T-cell (primary cell): Measurements from ENCODE around the gene GALNTL6. TPM values are rescaled to one million over a fixed set of nuclear protein-coding genes. Genes with fewer than 3 reads are reported as not detected.

Experiments
- ATAC-seq, 4 experiments: fragments of 200-7000 bp in 3 of 4; fragments of 150-1000 bp in 1 of 4; cut with Tn5 transposase; replicated peaks in 1 of 4; 1 replicate in 3 of 4; 2 replicates in 1 of 4; pipeline ENCODE4 v1.10.0; 2021; ENCODE audit warnings: moderate library complexity in 3 of 4, mild to moderate bottlenecking in 2 of 4, moderate number of reproducible peaks in 1 of 4
- CTCF ChIA-PET, 2 donors: fragments of 300-600 bp; sonication (Branson Sonifier 250); formaldehyde crosslinking; loops; one replicate each; lab custom pipeline; 2022; ENCODE audit warnings: antibody characterized with exemption in 2 of 2; lab: Charles Lee
- POLR2A ChIA-PET, 2 donors: fragments of 300-600 bp; sonication (Branson Sonifier 250); formaldehyde crosslinking; loops; one replicate each; lab custom pipeline; 2022; ENCODE audit warnings: antibody characterized with exemption in 2 of 2; lab: Charles Lee
- DNase-seq, 35 experiments: peaks; one replicate each; pipeline versions ENCODE4 v3.0.0 to v3.0.0-alpha.2; 2013 to 2023
- H3K27ac ChIP-seq: one replicate; pipeline ENCODE4 v1.5.1; 2013; ENCODE audit warnings: low read length
- H3K27me3 ChIP-seq, 2 experiments: replicated peaks in 1 of 2; 1 replicate in 1 of 2; 2 replicates in 1 of 2; pipeline versions ENCODE4 v1.6.1 to v1.7.0; 2013; ENCODE audit warnings: low read length in 1 of 2, mixed read lengths in 1 of 2; ENCODE audit not compliant: control insufficient read depth in 2 of 2, insufficient read depth in 2 of 2; ENCODE audit errors: extremely low read depth in 1 of 2
- H3K36me3 ChIP-seq, 2 donors: 1 replicate in 1 of 2; 2 replicates in 1 of 2; pipeline versions ENCODE4 v1.6.1 to v1.7.0; 2013; ENCODE audit warnings: low read length in 1 of 2; ENCODE audit not compliant: control insufficient read depth in 2 of 2, insufficient read depth in 1 of 2; ENCODE audit errors: extremely low read depth in 1 of 2
- H3K4me1 ChIP-seq, 2 experiments: 1 replicate in 1 of 2; 2 replicates in 1 of 2; pipeline versions ENCODE4 v1.6.1 to v1.7.0; 2013; ENCODE audit warnings: low read length in 2 of 2, mixed read lengths in 1 of 2; ENCODE audit not compliant: insufficient read depth in 2 of 2, control insufficient read depth in 1 of 2; ENCODE audit errors: extremely low read depth in 1 of 2
- H3K4me3 ChIP-seq, 2 donors: 1 replicate in 1 of 2; 2 replicates in 1 of 2; pipeline versions ENCODE4 v1.5.1 to v1.7.0; 2013; ENCODE audit warnings: mild to moderate bottlenecking in 2 of 2, low read length in 1 of 2, moderate library complexity in 1 of 2; ENCODE audit not compliant: control insufficient read depth in 1 of 2; ENCODE audit errors: extremely low read depth in 1 of 2
- H3K9me3 ChIP-seq: 2 replicates; pipeline ENCODE4 v1.7.0; 2013
- H3K27ac Mint-ChIP-seq, 2 donors: one replicate each; pipeline ENCODE4 v1.8.0; 2020 to 2021; ENCODE audit warnings: mild to moderate bottlenecking in 2 of 2, mixed read lengths in 2 of 2
- H3K27me3 Mint-ChIP-seq, 2 donors: one replicate each; pipeline ENCODE4 v1.8.0; 2021 to 2022; ENCODE audit warnings: mixed read lengths in 2 of 2
- H3K36me3 Mint-ChIP-seq: one replicate; pipeline ENCODE4 v1.8.0; 2021; ENCODE audit warnings: mixed read lengths
- H3K4me1 Mint-ChIP-seq, 3 donors: one replicate each; pipeline ENCODE4 v1.8.0; 2020 to 2022; ENCODE audit warnings: mixed read lengths in 3 of 3, mild to moderate bottlenecking in 1 of 3
- H3K4me3 Mint-ChIP-seq, 3 donors: one replicate each; pipeline ENCODE4 v1.8.0; 2020 to 2022; ENCODE audit warnings: mild to moderate bottlenecking in 3 of 3, mixed read lengths in 3 of 3, moderate library complexity in 3 of 3
- H3K9me3 Mint-ChIP-seq, 3 donors: one replicate each; pipeline ENCODE4 v1.8.0; 2020 to 2022; ENCODE audit warnings: mixed read lengths in 3 of 3
- WGBS: methylation state at CpG from one replicate; pipeline ENCODE4 v1.1.5; 2013; ENCODE audit warnings: missing lambda C conversion rate; ENCODE audit not compliant: insufficient coverage; 5-methylcytosine and 5-hydroxymethylcytosine counted together
- total RNA-seq, 35 experiments: library from RNA in 6 of 35; stranded (reverse) in 6 of 35; fragments of 120-200 nt in 1 of 35; gene quantifications; one replicate each; pipeline versions ENCODE4 v1.2.1 to v1.2.4 and lab custom pipeline; 2013 to 2026

The GALNTL6 gene
- total RNA-seq, 5 donors from 2014 or later (not counting 1 experiment from before 2014, with no cell fraction given), result not detected

DNA sequence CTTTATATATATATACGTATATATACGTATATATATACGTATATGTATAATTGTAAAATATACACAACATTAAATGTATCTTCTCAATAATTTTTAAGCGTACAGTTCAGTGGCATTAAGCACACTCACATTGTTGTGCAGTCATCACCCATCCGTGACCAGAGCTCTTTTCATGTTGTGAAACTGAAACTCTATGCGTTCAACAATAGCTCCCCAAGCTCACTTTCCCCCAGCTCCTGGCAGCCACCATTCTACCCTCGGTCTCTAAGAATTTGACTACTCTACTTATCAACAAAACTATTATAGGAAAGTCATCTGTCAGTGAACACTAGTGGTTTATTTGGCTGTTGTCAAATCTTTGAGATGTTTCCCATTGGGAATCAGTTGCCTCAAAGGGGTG, 733.6 kb downstream of the GALNTL6 start:
- Mint-ChIP-seq H3K4me3 (no peak overlapping the region), H3K9me3 (peaks cover 0 to 8% (median 7%) of the 10 kb centered on the region in 3 donors), H3K27me3 (no peaks in the 10 kb centered on the region), H3K36me3 (no peaks in the 10 kb centered on the region), H3K4me1 (no peaks in the 10 kb centered on the region), H3K27ac (no peak overlapping the region)
- no peaks in the 10 kb centered on the region for H3K4me1 ChIP-seq
- CTCF ChIA-PET, result no interaction called here
- no peak for DNase-seq
- POLR2A ChIA-PET, result no interaction called here
- no peak overlapping the region for H3K4me3 ChIP-seq
- no peak for ATAC-seq
- no peak overlapping the region for H3K27ac ChIP-seq
- H3K27me3 ChIP-seq, result no peaks in the 10 kb centered on the region
- no peaks in the 10 kb centered on the region for H3K36me3 ChIP-seq
- WGBS, result 78% methylated on average over 3 of the region's 7 CpGs
- no peaks in the 10 kb centered on the region for H3K9me3 ChIP-seq

DNA sequence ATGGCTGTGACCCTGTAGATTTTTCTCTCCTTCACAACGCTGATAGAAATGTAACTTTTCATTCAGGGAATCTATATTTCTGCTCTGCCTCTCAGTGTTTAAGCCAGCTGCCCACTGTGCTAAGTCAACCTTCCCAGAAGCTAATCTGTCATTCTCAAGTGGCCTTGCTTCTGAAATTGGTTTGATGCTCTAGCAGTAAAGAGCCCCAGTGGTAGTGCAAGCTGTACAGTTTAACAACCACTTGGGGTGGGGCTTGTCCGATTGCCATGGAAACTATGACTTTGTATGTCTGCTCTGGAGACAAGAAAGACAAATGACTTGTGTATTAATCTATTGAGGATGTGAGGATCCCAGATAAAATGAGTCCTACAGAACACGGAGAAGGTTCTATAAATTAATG, 734.5 kb downstream of the GALNTL6 start:
- ATAC-seq, result no peak
- peaks cover 0 to 6% (median 4%) of the 10 kb centered on the region in 3 donors for H3K9me3 Mint-ChIP-seq
- CTCF ChIA-PET, result no interaction called here
- Histone ChIP-seq H3K27ac (no peak overlapping the region), H3K4me3 (no peak overlapping the region), H3K4me1 (no peaks in the 10 kb centered on the region), H3K9me3 (no peaks in the 10 kb centered on the region), H3K27me3 (no peaks in the 10 kb centered on the region), H3K36me3 (no peaks in the 10 kb centered on the region)
- H3K27ac Mint-ChIP-seq, result no peak overlapping the region
- 94% methylated on average over 2 of the region's 3 CpGs for WGBS
- DNase-seq, result no peak
- H3K36me3 Mint-ChIP-seq, result no peaks in the 10 kb centered on the region
- no peak overlapping the region for H3K4me3 Mint-ChIP-seq
- H3K4me1 Mint-ChIP-seq, result no peaks in the 10 kb centered on the region
- H3K27me3 Mint-ChIP-seq, result no peaks in the 10 kb centered on the region
- POLR2A ChIA-PET, result no interaction called here

DNA sequence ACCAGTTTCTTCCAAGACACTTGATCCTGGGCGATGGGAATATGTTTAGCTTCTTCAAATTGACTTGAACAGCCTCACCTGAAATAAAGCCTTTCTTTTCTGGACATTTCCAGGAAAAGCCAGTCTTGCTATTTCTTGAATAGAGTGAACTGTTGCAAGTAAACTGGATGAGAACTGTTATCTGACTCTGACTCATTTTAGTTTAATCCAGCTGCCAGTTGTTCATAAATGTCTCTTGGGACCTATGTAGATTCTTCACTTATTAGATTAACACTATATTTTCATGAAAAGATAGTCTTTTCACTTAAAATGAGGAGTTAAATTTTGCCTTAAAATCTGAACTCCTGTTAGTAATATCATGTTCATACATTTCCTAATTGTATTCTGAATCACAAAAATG, 740.0 kb downstream of the GALNTL6 start:
- H3K9me3 Mint-ChIP-seq, result peaks cover 0 to 5% (median 0%) of the 10 kb centered on the region in 3 donors
- no peak overlapping the region for H3K4me3 Mint-ChIP-seq
- DNase-seq (no peak), ATAC-seq (no peak)
- no peaks in the 10 kb centered on the region for H3K4me1 Mint-ChIP-seq
- no peak overlapping the region for H3K27ac ChIP-seq
- H3K9me3 ChIP-seq, result no peaks in the 10 kb centered on the region
- H3K4me1 ChIP-seq, result no peaks in the 10 kb centered on the region
- H3K36me3 ChIP-seq, result no peaks in the 10 kb centered on the region
- H3K4me3 ChIP-seq, result no peak overlapping the region
- H3K27me3 ChIP-seq, result no peaks in the 10 kb centered on the region
- H3K27ac Mint-ChIP-seq, result no peak overlapping the region
- no peaks in the 10 kb centered on the region for H3K27me3 Mint-ChIP-seq
- POLR2A ChIA-PET, result no interaction called here
- CTCF ChIA-PET, result no interaction called here
- H3K36me3 Mint-ChIP-seq, result no peaks in the 10 kb centered on the region
- WGBS, result no CpG with 5 or more reads among the region's 1 CpG

DNA sequence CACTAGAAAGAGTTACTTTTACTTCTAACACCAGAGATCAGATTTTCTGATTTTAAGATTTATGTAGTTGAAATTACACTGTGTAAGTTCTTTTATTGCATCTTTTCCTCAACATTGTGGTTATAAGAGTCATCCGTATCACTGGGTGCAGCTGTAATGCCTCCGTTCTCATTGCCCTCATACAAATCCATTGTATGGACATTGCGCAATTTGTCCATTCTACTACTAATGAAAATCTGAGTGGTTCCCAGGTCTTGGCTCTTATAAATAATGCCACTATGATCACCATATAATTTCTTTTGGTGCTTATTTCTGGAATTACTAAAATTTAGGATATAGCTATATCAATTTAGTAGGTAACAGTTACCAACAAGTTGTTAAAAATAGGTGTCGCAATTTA, 741.4 kb downstream of the GALNTL6 start:
- 80% methylated on average over 1 of the region's 4 CpGs for WGBS
- POLR2A ChIA-PET, result no interaction called here

DNA sequence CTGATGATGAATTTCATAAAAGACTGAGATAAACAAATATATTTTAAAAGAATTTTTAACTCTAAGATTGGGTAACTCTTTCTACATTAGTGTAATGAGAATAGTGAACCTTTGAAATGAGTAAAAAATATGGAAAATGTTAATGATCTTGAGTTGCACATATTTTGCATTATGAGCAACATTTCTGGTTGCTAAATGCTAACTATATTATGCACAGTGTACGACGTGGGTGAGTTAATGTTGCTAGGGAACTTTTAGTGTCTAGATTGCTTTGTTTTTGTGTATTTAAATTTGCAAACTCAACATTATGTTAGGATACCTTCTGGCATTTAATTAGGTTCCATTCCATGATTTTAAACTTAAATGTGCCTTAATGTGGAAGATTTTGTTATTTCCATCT, 742.5 kb downstream of the GALNTL6 start:
- ChIA-PET CTCF (no interaction called here), POLR2A (no interaction called here)
- Mint-ChIP-seq H3K27me3 (no peaks in the 10 kb centered on the region), H3K4me3 (no peak overlapping the region), H3K9me3 (peaks cover 0 to 3% (median 0%) of the 10 kb centered on the region in 3 donors), H3K27ac (no peak overlapping the region), H3K36me3 (no peaks in the 10 kb centered on the region), H3K4me1 (no peaks in the 10 kb centered on the region)
- WGBS, result no CpG with 5 or more reads among the region's 2 CpGs
- Histone ChIP-seq H3K4me3 (no peak overlapping the region), H3K4me1 (no peaks in the 10 kb centered on the region), H3K27me3 (no peaks in the 10 kb centered on the region), H3K36me3 (no peaks in the 10 kb centered on the region), H3K27ac (no peak overlapping the region), H3K9me3 (no peaks in the 10 kb centered on the region)
- DNase-seq (no peak), ATAC-seq (no peak)

More for the DNA sequence above, 741.4 kb downstream of the GALNTL6 start:
- H3K27me3 Mint-ChIP-seq, result no peaks in the 10 kb centered on the region
- no peak overlapping the region for H3K4me3 Mint-ChIP-seq
- no peak overlapping the region for H3K27ac Mint-ChIP-seq
- no peak overlapping the region for H3K27ac ChIP-seq
- no peaks in the 10 kb centered on the region for H3K9me3 ChIP-seq
- DNase-seq (no peak), ATAC-seq (no peak)
- no peaks in the 10 kb centered on the region for H3K36me3 Mint-ChIP-seq
- H3K27me3 ChIP-seq, result no peaks in the 10 kb centered on the region
- no peaks in the 10 kb centered on the region for H3K4me1 ChIP-seq
- CTCF ChIA-PET, result no interaction called here
- H3K4me3 ChIP-seq, result no peak overlapping the region
- no peaks in the 10 kb centered on the region for H3K4me1 Mint-ChIP-seq
- H3K36me3 ChIP-seq, result no peaks in the 10 kb centered on the region
- peaks cover 0 to 6% (median 0%) of the 10 kb centered on the region in 3 donors for H3K9me3 Mint-ChIP-seq

DNA sequence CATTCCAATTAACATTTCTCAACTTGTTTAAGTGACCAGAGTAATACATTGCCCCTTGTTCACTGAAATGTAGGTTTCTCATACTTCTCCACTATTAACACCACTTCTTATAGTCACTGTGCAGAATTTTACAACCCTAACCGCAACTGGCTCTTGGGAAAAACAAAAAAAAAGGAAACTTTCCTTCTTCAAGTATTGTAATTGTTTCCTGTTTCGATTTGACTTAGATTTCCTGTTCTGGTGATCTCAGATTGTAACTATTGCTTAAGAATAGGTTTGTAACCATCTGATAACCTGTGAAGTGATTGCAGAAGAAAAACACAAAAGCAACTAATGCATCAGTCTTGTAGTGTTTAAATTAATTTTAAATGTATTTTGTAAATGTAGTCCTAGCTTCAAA, 760.7 kb downstream of the GALNTL6 start:
- ChIA-PET CTCF (no interaction called here), POLR2A (no interaction called here)
- H3K4me1 Mint-ChIP-seq, result no peaks in the 10 kb centered on the region
- no CpG with 5 or more reads among the region's 2 CpGs for WGBS
- Histone ChIP-seq H3K4me3 (no peak overlapping the region), H3K4me1 (no peaks in the 10 kb centered on the region), H3K27ac (no peak overlapping the region), H3K9me3 (no peaks in the 10 kb centered on the region), H3K27me3 (no peaks in the 10 kb centered on the region), H3K36me3 (no peaks in the 10 kb centered on the region)
- H3K9me3 Mint-ChIP-seq, result peaks cover 6 to 9% (median 8%) of the 10 kb centered on the region in 3 donors
- no peak for ATAC-seq
- H3K27ac Mint-ChIP-seq, result no peak overlapping the region
- H3K27me3 Mint-ChIP-seq, result no peaks in the 10 kb centered on the region
- no peak overlapping the region for H3K4me3 Mint-ChIP-seq
- DNase-seq, result no peak
- H3K36me3 Mint-ChIP-seq, result no peaks in the 10 kb centered on the region

DNA sequence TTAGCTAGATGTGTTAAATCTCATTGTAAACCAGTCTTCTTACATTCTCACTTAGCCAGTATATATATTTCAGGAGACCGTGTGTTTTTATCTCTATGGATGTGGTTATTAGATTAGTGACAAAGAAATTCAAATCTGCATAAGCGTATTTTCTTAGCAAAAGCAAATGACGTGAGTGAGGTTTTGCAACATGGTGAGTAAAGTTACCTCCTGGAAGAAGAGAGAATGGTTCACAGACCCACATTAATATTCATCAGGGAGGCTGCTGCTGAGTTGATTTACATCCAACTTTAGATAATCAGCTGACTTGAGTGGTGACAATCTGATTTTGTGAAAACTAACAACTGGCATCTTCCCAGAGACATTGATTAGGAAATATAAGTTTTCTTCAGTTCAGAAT, 765.5 kb downstream of the GALNTL6 start:
- Histone ChIP-seq H3K27me3 (no peaks in the 10 kb centered on the region), H3K4me1 (no peaks in the 10 kb centered on the region), H3K4me3 (no peak overlapping the region), H3K9me3 (no peaks in the 10 kb centered on the region), H3K27ac (no peak overlapping the region), H3K36me3 (no peaks in the 10 kb centered on the region)
- no peak for DNase-seq
- no peaks in the 10 kb centered on the region for H3K4me1 Mint-ChIP-seq
- no peaks in the 10 kb centered on the region for H3K27me3 Mint-ChIP-seq
- H3K9me3 Mint-ChIP-seq, result peaks cover 6 to 13% (median 12%) of the 10 kb centered on the region in 3 donors
- ATAC-seq, result no peak
- no peaks in the 10 kb centered on the region for H3K36me3 Mint-ChIP-seq
- ChIA-PET POLR2A (no interaction called here), CTCF (no interaction called here)
- no peak overlapping the region for H3K27ac Mint-ChIP-seq
- H3K4me3 Mint-ChIP-seq, result no peak overlapping the region
- no CpG with 5 or more reads among the region's 3 CpGs for WGBS
